NCI-H2196 (cell line): ENCODE results near the gene ARHGAP45.

Experiments
- DNase-seq: peaks from one replicate; lab custom pipeline; 2025; ENCODE audit not compliant: unreplicated experiment; lab: John Stamatoyannopoulos, UW

ARHGAP45 gene

GRCh38 chr19:1039646-1040475, 27.1 kb upstream of the ARHGAP45 start, which contains the start of gene ABCA7:
ABCA7 (plus strand) TSS chr19:1040107; CDS start chr19:1041362, 1,255 bp downstream.
- peak; percentile 98 for DNase-seq

- peak; percentile 92 for DNase-seq
Measured at GRCh38 chr19:1040476-1041271, 26.3 kb upstream of the ARHGAP45 start.

GRCh38 chr19:1041272-1041834, 25.6 kb upstream of the ARHGAP45 start:
- DNase-seq, result no peak

GRCh38 chr19:1041835-1042685, 24.9 kb upstream of the ARHGAP45 start:
- DNase-seq, result no peak

- no peak for DNase-seq
Measured at GRCh38 chr19:1042689-1043511, 24.1 kb upstream of the ARHGAP45 start.

- DNase-seq, result peak; percentile 53
Measured at GRCh38 chr19:1045247-1045603, 21.7 kb upstream of the ARHGAP45 start.

GRCh38 chr19:1046117-1046626, 20.8 kb upstream of the ARHGAP45 start:
- no peak for DNase-seq

GRCh38 chr19:1046836-1047695, 19.9 kb upstream of the ARHGAP45 start:
- no peak for DNase-seq

GRCh38 chr19:1047696-1048147, 19.2 kb upstream of the ARHGAP45 start:
- no peak for DNase-seq

GRCh38 chr19:1049106-1049505, 17.9 kb upstream of the ARHGAP45 start:
- DNase-seq, result no peak

GRCh38 chr19:1049800-1050199, 17.2 kb upstream of the ARHGAP45 start:
- DNase-seq, result no peak

GRCh38 chr19:1050989-1051788, 15.8 kb upstream of the ARHGAP45 start:
- DNase-seq, result no peak

GRCh38 chr19:1051791-1052190, 15.2 kb upstream of the ARHGAP45 start:
- no peak for DNase-seq

GRCh38 chr19:1052349-1052975, 14.5 kb upstream of the ARHGAP45 start:
- DNase-seq, result no peak

- DNase-seq, result no peak
Measured at GRCh38 chr19:1053176-1054101, 13.5 kb upstream of the ARHGAP45 start.
